Epithelial cell of proximal tubule (primary cell): Measurements from ENCODE around the gene TEAD1. TPM values are rescaled to one million over a fixed set of nuclear protein-coding genes. Genes with fewer than 3 reads are reported as not detected.

ENCODE experiments used
- DNase-seq: peaks from one replicate; pipeline ENCODE4 v3.0.0-alpha.2; 2011; ENCODE audit warnings: low read depth
- H3K4me3 ChIP-seq: 2 replicates; pipeline ENCODE4 v1.5.1; 2011; ENCODE audit warnings: low read depth, mild to moderate bottlenecking, low read length
- total RNA-seq: library from RNA; depleted of rRNA; stranded (reverse); fragments of >200 nt; gene quantifications from 2 replicates; pipeline ENCODE4 v1.2.3, GENCODE V29; 2015
- TF ChIP-seq, protein P1 (sequence below): conservative IDR thresholded peaks from 2 replicates; pipeline ENCODE4 v1.5.1; 2012; ENCODE audit warnings: low read depth, mild to moderate bottlenecking, low read length

TEAD1 gene
- total RNA-seq, 1 donor from 2014 or later = 61.9 TPM

DNA sequence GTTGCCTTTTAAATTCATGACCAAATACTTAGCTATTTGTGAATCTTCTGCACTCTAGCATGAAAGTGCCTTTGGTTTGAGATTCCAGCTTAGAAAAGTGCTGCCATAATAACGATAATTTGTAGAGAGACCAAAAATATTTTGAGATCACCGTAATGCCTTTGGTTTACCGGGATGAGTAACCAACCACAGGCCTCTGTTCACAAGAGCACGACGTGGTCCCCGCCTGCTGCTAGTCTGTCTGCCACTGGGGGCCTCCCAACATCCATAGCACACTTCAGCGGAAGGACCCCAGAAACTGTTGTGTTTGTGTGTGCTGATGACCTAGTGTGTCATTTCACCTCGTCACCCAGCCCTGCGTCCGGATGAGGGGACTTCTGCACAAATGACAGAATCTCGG lies 267.9 kb downstream of the TEAD1 start:
- no peak overlapping the region for H3K4me3 ChIP-seq
- TF ChIP-seq, protein P1, sequence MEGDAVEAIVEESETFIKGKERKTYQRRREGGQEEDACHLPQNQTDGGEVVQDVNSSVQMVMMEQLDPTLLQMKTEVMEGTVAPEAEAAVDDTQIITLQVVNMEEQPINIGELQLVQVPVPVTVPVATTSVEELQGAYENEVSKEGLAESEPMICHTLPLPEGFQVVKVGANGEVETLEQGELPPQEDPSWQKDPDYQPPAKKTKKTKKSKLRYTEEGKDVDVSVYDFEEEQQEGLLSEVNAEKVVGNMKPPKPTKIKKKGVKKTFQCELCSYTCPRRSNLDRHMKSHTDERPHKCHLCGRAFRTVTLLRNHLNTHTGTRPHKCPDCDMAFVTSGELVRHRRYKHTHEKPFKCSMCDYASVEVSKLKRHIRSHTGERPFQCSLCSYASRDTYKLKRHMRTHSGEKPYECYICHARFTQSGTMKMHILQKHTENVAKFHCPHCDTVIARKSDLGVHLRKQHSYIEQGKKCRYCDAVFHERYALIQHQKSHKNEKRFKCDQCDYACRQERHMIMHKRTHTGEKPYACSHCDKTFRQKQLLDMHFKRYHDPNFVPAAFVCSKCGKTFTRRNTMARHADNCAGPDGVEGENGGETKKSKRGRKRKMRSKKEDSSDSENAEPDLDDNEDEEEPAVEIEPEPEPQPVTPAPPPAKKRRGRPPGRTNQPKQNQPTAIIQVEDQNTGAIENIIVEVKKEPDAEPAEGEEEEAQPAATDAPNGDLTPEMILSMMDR = no peak
- no peak for DNase-seq

DNA sequence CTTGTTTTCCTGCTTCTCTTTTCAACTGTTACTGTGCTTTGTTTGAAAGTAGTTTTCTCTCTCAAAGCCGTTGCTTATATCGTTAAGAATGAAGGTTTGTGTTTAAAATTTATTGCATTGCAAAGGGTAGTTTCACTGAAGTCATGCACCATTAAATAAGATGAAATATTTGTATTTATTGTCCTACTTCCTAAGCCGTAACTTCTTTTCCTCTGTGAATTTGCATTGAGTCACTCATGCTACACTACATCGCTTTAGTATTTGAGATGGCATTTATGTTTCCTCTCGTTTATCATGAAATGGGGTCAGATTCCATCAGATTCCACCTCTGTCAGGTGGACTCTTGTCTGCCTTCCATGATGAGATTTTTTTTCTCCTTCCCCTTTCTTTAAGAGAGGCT lies 269.1 kb downstream of the TEAD1 start:
- H3K4me3 ChIP-seq = no peak overlapping the region
- no peak for DNase-seq
- TF ChIP-seq, protein P1 = no peak

DNA sequence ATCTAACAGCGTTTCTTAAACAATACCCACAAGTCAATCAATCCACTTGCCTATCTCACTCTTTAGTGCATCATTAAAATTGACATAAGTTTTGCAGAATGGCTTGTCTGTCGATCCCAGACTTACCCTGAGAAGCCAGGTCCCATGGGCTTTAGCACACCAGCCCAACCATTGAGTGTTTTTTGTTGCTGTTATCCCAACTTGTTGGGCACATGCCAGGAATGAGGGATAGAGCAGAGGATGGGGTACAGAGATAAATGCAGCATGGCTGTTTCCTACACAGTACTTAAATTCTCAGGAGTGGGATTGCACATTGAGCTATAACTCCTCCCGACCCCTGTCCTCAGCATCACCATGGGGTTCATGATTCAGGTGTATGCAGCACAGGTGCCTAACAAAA lies 270.7 kb downstream of the TEAD1 start:
- DNase-seq = no peak
- H3K4me3 ChIP-seq = no peak overlapping the region
- TF ChIP-seq, protein P1 = no peak

DNA sequence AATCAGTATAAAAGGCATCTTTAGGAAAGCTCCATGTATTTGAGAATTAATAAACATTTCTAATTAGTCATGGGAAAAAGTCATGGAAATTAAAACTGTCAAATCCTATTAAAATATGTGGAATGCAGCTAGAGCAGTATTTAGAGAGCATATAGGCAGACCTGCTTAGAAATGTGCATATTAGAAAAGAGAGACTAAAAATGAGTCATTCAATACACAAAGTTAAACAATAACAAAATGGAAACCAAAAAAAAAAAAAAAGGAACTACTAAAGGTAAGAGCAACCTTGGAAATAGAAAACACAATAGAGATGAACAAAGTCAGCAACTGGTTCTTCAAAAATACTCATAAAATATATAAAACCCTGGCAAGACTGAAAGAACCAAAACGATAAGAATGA lies 275.2 kb downstream of the TEAD1 start:
- TF ChIP-seq, protein P1 = no peak
- no peak for DNase-seq
- no peak overlapping the region for H3K4me3 ChIP-seq

DNA sequence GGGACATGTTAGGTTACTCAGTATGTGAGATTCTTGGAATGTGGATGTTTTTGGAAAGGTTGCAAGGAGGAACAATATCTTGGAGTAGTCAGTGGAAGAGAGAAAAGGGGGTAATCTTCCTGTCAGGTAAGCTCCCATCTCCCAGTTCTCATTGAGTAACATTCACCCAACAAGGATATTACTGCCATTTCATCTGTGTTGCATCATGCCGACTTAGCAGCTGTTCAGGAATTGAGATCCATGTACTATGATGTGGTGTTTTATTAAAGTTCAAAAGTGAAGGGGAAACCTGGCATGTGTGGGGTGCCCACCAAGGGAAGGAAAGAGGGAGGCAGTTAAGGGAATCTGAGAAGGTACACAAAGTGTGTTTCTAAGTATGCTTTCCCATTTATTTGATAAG lies 276.4 kb downstream of the TEAD1 start:
- no peak for DNase-seq
- no peak overlapping the region for H3K4me3 ChIP-seq
- TF ChIP-seq, protein P1 = no peak

DNA sequence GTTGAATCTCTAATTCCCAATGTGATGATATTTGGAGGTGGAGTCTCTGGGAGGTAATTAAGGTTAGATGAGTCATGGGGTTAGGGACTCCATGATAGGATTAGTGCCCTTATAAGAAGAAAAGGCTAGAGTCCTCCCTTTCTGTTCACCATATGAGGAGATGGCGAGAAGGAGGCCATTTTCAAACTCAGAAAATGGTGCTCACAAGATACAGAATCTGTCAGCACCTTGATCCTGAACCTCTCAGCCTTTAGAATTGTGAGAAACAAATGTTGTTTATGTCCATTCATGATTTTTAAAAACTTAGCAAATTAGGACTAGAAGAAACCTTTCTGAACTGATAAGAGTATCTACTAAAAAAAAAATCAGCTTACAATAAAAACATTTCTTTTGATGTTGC lies 277.2 kb downstream of the TEAD1 start:
- DNase-seq = no peak
- no peak overlapping the region for H3K4me3 ChIP-seq
- TF ChIP-seq, protein P1 = no peak

DNA sequence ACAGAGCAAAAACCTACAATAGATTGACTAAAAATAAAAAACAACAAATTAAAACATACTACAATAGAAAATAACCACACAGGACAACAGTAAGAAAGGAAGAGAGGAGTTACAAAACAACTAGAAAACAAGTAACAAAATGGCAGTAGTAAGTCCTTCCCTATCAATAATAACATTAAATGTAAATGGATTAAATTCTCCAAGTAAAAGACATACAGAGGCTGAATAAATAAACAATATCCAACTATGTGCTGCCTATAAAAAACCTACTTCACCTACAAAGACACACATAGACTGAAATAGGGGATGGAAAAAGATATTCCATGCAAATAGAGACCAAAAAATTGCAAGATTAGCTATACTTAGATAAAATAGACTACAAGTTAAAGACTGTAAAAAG lies 277.9 kb downstream of the TEAD1 start:
- TF ChIP-seq, protein P1 = no peak
- DNase-seq = no peak
- H3K4me3 ChIP-seq = no peak overlapping the region
